ENCODE measurements around the gene SH3BGRL2.

The SH3BGRL2 gene

GRCh38 chr6:79623106-79623505 is 8.0 kb upstream of the SH3BGRL2 start:
- H3K4me3 ChIP-seq (replicated peaks; ENCODE audit: low read depth, low read length) = no peak overlapping the region
- no peak for DNase-seq (ENCODE audit: low read depth)
- no peak for TF ChIP-seq CTCF (IDR thresholded peaks at IDR 0.05; ENCODE audit: low read length, missing control alignments)

GRCh38 chr6:79625746-79626145 is 5.4 kb upstream of the SH3BGRL2 start:
- TF ChIP-seq CTCF (IDR thresholded peaks at IDR 0.05; ENCODE audit: low read length, missing control alignments) = no peak
- DNase-seq (ENCODE audit: low read depth) = no peak
- no peak overlapping the region for H3K4me3 ChIP-seq (replicated peaks; ENCODE audit: low read depth, low read length)

- DNase-seq (ENCODE audit: low read depth) = no peak
- H3K4me3 ChIP-seq (replicated peaks; ENCODE audit: low read depth, low read length) = no peak overlapping the region
- TF ChIP-seq CTCF (IDR thresholded peaks at IDR 0.05; ENCODE audit: low read length, missing control alignments) = no peak
Measured at GRCh38 chr6:79626811-79627210, 4.3 kb upstream of the SH3BGRL2 start.

- no peak for DNase-seq (ENCODE audit: low read depth)
- no peak overlapping the region for H3K4me3 ChIP-seq (replicated peaks; ENCODE audit: low read depth, low read length)
- TF ChIP-seq CTCF (IDR thresholded peaks at IDR 0.05; ENCODE audit: low read length, missing control alignments) = no peak
Measured at GRCh38 chr6:79627422-79627821, 3.7 kb upstream of the SH3BGRL2 start.

GRCh38 chr6:79628466-79629288 is 2.5 kb upstream of the SH3BGRL2 start:
- H3K4me3 ChIP-seq (replicated peaks; ENCODE audit: low read depth, low read length) = no peak overlapping the region
- no peak for DNase-seq (ENCODE audit: low read depth)
- TF ChIP-seq CTCF (IDR thresholded peaks at IDR 0.05; ENCODE audit: low read length, missing control alignments) = no peak

- no peak for DNase-seq (ENCODE audit: low read depth)
- TF ChIP-seq CTCF (IDR thresholded peaks at IDR 0.05; ENCODE audit: low read length, missing control alignments) = no peak
- peak overlapping the region; percentile 71 for H3K4me3 ChIP-seq (replicated peaks; ENCODE audit: low read depth, low read length)
Measured at GRCh38 chr6:79630380-79630882, 698 bp upstream of the SH3BGRL2 start.
